RCC 7860 (cell line): ENCODE measurements around the gene CADM2.

Experiments used
- DNase-seq: peaks from one replicate; pipeline ENCODE4 v3.0.0-alpha.2; 2015; ENCODE audit warnings: low spot score
- FAIRE-seq: peaks from 2 replicates; lab custom pipeline; 2012; peaks lifted over from hg19 to GRCh38; lab: Jason Lieb, UNC

The CADM2 gene

DNA sequence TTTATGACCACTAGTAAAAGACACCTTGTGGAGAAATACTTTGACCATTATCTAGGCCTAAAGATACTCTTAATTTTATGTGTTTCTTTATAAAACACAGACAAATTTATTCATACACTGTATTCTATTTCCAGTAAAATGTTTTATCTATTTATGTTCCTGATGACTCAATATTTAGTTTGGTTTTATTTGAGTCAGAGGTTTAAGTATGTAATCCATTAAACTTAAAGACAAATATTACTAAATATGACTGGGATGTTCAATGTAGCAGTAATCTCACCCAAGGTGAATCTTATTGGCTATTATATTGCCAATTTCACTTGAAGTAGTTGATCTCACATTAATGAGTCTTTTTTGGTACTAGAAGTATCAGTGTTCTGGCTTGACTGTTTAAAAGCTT, 799.7 kb downstream of the CADM2 start:
- DNase-seq (no peak), FAIRE-seq (peak; percentile 57)

DNA sequence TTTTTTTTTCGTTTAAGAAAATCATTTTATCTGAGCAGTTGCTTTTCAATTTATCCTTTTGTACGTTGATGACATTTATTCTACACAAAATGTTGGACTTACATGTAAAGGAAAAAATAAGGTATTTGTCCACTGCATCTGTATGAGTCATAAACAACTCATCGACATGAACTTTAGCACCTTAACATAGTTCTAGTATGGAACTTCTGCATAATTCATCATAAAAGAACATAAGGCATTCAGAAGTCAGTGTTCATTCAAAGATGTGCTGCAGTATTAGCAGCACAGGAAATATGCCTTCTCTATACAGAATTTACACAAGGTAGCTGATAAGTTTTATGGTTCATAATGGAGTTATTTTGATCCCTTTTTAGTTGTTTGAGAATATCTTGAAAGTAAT, 801.6 kb downstream of the CADM2 start:
- DNase-seq (no peak), FAIRE-seq (peak; percentile 12)

DNA sequence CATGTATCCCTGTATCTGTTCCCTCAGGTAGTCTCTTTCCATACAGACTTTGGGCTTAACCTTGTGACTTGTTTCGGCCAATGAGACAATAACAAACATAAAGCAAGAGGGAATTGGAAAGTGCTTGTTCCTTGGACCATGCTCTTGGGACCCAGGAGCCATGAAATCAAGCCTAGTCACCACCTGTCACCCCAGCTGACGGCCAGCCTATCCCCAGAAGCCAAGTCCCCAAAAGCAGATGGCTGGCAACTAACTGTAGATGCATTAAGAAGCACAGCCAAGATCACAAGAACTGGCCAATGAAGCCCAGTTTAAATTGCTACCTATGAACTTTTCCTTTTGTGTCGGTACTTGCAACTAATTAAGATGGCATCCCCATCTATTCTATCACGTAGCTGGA, 822.0 kb downstream of the CADM2 start:
- DNase-seq = no peak
- no peak for FAIRE-seq

DNA sequence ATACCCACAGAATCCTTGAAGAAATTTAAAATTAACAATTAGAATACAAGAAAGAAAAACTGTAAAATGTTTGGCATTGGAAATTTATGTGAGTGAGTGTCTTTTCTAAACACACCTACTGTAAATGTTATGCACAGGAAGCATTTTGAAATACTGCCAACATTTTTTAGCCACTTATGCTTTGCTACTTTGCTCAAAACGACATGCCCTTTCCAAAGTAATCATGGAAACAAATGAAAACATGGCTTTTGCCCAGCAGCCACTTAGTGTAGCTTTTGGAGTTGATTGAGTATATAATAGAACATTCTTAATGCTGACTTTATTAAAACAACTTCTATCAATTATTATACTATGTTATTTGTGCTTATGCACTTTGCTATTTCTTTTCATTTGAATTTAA, 823.0 kb downstream of the CADM2 start:
- DNase-seq = no peak
- no peak for FAIRE-seq

DNA sequence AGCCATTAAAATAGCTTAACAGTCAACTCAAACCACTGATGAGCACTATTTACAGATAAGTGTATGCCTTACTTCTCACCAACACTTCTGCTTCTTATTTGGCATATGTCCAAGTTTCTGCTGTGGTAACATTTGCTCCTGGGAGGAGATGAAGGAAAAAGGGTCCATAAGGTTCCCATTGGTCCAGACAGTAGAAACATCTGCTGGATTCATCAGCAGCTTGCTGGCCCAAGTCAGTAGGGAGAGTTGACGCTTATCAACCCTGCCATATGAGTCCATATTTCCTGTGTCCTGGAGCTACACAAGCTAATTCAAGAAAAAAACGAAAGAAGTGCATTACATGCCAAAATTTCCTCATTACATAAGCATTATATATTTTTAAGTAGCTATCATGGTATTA, 824.5 kb downstream of the CADM2 start:
- no peak for DNase-seq
- FAIRE-seq = no peak

DNA sequence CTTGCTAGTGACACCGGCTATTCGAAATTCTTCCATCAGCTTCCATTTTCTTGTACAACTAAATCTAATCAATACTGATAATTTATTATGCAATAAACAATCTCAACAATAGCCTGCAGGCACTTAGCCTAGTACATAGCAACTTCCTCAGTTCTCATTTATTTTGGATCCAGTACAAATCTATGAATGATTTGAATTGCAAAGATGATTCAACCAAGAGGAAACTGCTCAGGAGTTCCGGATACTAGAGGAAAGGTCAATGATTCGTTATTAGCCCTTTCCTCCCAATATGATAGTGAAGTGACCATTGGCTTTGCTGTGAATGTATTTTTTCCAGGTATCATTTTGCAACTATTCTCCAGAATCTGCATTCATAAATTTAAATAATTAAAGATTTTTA, 827.0 kb downstream of the CADM2 start:
- DNase-seq = no peak
- FAIRE-seq = no peak

DNA sequence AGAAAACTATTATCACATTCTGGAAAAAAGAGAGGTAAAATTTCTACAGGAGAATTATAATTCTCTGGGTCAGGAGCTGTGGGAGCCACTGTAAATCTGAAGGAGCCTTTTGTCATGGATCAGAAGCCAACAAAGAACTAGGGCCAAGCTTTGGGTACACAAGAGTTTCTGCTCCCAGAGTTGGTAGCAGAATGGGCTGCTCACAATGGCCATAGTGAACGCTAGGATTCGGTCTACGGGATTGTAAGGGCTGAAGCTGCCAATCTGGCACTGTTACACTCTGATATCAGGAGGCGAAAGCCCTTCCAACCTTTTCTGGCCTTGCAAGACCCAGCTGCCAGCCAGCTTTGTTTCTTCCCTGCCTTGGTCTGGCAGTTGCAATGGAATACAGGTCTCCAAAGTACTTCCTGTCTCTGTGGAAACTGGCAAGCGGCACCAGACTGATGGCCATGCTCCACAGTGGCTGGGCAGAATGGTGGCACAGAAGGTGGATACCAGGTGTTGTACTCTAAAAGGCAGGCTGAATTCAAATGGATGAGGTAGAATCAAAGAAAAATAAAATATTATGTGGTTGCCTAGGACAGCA, 831.7 kb downstream of the CADM2 start:
- no peak for FAIRE-seq
- DNase-seq = no peak

DNA sequence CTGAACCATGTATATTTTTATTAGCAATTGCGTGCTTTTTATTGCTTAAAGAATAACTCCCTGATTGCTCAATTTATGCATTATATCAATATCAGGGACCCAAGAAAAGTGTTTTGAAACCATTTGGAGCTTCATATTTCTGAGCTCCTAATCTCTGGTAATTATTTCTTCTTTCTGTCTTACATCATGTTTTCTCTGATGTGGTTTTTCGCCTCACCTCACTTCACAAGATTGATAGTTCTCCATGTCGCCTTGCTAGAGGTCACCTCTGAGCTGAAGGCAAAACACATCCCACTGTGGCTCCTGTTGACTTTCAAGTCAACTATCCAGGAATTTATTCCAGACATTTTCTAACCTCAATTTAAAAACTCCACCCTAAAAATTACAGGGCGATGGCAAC, 837.4 kb downstream of the CADM2 start:
- FAIRE-seq (peak; percentile 39), DNase-seq (no peak)

DNA sequence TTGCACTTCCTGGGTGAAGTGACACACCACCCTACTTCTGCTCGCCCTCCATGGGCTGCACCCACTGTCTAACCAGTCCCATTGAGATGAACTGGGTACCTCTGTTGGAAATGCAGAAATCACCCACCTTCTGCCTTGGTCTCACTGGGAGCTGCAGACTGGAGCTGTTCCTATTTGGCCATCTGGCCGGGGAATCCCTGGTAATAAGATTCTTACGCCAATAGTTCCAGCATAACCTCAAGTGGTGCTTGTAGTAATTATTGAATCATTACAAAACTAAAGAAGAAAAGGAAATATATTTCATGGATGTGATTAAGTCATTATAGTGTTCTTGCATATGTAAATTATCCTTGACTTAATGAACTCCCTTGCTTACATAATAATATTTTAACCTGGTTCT, 841.9 kb downstream of the CADM2 start:
- FAIRE-seq (no peak), DNase-seq (no peak)

DNA sequence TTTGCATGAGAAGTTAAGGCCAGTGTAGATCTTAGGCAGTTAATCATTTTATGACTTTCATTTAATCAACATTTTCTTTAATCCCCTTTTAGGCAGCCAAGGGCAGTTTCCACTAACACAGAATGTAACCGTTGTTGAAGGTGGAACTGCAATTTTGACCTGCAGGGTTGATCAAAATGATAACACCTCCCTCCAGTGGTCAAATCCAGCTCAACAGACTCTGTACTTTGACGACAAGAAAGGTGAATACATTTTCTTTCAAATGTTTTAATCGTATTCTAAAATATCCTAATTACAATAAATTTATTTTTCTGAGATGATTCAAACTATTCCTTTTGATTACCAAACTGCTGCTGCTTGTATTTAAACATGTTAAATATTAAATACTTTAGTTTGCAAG, 843.2 kb downstream of the CADM2 start:
- DNase-seq = no peak
- FAIRE-seq = peak; percentile 59

DNA sequence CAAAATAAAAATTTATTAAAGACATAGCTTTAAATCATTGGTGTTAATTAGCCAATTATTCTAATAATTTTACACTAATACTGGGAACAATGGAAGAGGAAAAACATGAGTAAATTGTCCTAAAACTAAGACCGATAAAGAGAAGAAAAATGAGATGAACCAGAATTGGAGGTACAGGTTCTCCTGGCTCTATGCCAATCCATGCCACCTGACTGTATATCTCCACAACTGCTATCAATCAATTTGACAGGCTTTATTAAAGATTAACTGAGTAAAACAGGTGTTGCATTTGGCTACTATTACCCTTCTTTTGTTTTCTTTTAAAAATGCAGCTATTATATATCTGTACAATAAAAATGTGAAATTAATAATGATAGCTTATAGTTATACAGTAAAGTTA, 850.0 kb downstream of the CADM2 start:
- DNase-seq (no peak), FAIRE-seq (no peak)

DNA sequence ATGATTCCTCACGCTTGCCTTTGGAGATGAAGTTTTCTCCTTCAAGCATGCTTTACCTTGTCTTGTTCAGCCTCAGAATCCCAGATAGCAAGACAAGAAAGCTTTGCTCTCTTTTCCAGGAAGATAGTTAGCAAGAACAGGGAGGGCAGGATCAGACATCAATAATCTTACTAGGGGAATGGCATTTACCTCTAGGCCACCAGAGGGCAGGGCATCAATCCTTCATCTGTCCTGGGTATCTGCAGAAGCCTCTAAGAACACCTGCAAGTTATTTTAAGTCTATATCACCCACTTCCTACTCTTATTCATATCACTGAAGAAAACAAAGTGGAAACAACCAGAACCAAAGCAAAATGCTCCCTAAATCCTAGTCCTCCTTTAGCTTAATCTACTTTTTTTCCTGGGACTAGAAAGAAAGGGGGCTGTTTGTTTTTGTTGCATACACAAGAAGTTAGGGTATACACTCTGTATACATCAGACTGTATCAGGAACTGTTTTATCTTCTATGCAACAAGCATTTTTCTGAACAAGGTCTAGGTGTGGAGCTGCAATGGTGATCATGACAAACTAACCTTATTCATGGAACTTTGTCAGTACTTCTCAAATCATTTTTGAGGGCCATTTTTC, 862.5 kb downstream of the CADM2 start:
- DNase-seq (peak; percentile 8), FAIRE-seq (no peak)

DNA sequence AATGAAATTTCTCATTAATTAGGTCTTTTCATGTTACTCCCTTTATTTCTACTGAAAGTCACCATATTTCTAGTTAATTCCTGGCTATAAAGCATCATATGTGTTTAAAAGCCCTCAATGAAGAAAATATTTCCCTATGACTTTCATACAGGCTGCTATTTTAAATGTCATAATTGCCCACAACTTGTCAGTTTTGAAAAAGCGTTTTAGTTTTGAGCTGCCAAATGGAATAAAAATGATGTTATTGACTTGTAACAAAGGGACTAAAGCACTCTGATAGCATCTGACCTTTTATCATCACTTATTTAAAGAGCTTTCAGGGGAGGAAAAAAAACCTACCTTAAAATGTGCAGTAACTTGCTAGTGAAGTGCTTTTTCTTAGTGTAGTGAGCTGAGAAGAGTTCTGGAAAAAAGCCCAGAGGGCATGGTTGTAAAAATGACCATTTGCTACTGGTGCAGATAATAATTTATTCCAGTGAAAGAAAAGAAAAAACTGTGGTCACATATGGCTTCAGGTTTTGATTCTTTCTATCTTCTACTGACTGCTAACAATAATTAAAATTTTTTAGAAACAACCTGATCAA, 877.2 kb downstream of the CADM2 start:
- DNase-seq = no peak
- no peak for FAIRE-seq

DNA sequence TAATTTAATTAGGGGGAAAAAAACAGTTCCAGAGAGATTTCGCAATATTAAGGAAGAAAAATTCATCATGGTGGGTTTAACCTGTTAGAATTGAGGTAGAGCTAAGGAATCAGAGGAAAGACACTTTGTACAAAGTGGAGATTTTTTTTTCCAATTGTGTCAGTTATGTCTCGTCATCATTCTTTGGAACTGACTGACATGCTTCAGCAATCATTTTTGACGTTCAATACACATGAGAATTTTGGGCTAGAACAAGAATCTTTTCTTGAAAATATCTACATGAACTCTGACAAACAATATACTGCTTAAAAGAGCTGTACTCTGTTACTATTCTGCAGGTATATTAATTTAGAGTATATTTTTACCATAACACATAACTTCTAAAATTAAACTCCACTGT, 878.6 kb downstream of the CADM2 start:
- no peak for DNase-seq
- FAIRE-seq = no peak

DNA sequence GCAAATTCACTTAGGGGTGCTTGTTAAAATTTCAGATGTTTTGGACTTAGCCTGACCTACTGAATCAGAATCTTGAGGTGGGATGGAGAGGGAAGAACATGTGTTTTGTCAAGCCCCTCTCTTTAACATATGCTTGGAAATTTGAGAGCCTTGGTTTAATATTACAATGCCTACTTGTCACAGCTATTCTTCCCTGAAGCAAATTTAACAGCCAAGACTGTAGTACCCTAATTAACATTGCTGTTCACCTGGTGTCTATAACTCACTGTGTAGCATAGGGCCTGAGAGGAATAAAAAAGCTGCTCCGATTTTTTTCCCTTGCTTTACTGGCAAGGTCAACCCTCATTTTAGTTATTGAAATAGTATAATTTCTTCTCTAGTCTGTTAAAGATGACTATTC, 880.1 kb downstream of the CADM2 start:
- no peak for DNase-seq
- FAIRE-seq = no peak

DNA sequence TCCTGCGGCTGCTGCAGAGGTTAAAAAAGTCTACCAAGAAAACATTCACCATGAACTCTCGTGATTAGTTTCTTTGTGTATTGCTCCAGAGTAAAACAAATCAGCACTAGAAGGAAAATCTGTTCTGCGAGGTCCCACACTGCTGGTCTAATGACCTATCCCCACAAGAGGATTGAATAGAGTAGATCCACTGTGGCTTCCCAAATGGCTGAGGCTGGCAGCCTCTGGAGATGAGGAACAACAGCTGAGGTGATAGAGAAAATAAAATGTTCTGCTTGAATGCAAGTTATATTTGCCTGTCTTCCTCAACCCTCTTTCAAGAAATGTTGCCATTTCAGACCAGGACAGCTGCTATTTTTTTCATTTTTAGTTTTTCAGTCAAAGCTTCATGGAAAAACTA, 883.3 kb downstream of the CADM2 start:
- DNase-seq (no peak), FAIRE-seq (no peak)

DNA sequence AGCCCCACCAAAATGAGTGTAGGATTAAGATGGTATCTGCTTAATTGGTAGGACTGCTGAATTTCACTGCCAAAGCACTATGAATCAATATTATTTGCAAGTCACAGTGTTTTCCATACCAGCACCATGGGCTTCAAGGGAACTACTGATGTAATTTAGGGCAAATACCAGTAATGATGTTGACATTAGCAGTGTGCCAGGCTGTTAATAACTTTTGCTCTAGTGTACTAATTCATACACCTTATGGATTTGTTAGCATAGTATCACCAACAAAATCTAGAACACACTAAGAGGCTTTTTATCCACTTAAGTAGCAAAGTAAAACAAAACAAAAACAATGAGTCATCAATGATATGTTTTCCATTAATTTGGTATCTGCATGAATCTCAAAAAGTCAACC, 888.2 kb downstream of the CADM2 start:
- no peak for DNase-seq
- no peak for FAIRE-seq

DNA sequence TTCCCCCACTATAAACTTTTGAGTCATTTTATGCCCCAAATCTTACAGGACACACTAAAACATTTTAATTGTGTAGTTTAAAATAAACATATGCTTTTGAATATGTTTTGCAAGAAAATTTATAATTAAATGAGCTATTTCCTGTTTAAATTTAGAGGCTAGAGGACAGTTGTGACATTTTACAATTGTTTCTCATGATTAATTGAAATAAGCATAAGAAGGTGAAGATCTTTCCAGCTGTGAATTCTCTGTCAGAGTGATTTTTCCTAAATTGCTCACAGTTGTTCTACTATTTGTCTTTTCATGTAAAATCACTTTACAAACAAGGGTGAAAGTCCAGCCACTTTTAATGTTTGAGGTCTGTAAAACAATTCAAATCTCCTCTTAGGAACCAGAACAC, 892.3 kb downstream of the CADM2 start:
- no peak for FAIRE-seq
- DNase-seq = no peak

DNA sequence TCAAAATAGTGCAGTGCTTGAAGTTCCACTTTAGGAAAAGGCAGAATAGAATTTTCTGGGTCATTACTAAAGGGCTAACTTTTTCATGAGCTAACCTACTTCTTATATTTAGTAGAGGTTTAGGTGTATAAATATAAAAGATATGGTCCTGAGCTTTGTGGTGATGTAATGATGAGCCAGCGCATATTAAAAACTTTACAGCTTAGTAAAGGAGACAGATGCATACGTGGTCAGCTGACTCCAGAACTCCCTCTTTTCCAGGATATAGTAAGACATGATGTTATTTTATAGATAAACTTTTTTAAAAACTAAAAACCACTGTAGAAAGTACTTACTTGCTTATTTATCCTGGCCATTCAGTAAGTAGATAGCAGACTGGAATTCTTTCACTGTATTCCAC, 895.0 kb downstream of the CADM2 start:
- FAIRE-seq = no peak
- no peak for DNase-seq

DNA sequence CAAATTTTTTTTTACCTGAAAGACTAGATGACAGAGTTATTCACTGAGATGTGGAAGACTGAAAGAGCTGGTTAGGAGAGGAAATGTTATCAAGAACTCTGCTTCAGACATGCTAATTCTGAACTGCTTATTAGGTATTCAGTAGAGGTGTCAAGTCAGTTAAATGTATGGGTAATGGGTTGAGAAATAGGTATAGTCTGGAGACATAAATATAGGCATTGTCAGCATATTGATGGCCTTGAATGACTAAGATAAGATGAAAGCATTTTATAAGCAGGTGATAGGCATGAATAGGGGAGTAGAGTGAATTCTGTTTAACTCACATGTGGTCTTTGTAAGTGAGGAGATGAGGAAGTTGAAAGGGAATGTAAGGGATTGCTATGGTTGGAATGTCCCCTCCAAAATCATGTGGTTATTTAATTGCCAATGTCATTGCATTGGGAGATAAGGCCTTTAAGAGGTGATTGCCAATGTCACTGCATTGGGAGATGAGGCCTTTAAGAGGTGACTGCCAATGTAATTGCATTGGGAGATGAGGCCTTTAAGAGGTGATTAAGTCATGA, 904.2 kb downstream of the CADM2 start:
- FAIRE-seq = no peak
- DNase-seq = no peak

DNA sequence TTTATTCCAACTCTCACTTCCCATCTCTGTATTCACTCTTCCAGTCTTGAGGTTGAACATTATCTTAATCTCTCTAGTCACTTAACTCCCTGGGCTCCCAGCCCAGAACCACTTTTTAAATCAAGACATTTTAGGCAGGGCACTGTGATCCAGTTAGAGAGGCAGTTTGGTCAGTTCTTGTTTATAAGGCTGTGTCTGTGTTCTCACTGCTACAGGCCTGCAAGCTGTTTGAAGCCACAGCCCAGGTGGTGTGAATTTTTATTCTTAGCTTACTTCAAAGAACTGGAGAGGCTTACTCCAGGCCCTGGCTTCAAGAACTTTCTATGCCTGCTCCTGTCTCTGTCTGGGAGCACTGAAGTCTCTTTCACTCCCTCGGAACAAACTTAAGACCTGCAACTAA, 906.1 kb downstream of the CADM2 start:
- DNase-seq (no peak), FAIRE-seq (no peak)

DNA sequence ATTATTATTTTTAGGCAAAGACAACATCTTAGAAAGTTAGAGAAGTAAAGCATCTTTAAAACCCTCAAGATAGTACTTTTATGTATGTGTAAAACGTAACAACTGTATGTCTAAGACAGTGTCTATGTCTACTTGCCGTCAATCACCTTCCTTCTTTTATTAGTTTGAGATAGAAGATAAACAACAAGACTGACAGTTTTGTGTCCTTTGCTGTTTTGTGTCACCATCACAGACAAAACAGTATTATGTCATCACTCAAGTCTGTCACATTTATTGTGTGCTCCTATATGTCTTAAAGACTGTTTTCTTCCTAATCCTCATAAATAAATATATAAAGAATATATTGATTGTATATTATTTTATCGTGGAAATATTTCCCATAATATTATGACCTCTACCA, 908.3 kb downstream of the CADM2 start:
- DNase-seq (no peak), FAIRE-seq (no peak)

DNA sequence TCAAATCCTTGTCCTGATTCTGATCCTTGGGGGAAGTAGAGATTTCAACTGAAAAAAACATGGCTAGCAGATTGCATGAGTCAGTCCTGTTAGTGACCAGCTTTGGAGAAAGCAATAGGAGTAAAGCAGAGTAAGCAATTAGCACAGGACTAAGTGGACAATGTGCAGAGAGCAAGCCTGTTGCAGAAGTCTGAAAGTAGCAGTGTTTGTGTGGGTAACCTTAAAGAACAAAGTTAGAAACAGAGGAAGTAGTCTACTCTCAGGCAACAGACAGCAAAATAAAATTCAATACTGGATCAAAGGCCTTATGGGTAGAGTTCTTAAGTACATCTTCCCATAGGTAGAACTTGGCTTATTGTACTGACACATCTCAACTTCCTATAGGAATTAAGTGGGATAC, 916.8 kb downstream of the CADM2 start:
- no peak for DNase-seq
- FAIRE-seq = no peak
